Transverse colon (tissue), 4 donors: ENCODE results near the gene NPRL2. TPM values are rescaled to one million over a fixed set of nuclear protein-coding genes. Genes with fewer than 3 reads are reported as not detected.
"Not testable (repeated sequence)": the region's sequence is repeated elsewhere in the genome, so short reads cannot be mapped to it uniquely, and the experiment has no call there.

Experiments
- DNase-seq: peaks from one replicate; pipeline ENCODE4 v3.0.0-alpha.2; 2019
- H3K27ac ChIP-seq, 4 donors: fragments of 200-600 bp; sonication (generic); 2 replicates each; pipeline ENCODE4 v1.5.1; 2016 to 2018; ENCODE audit warnings: inconsistent platforms in 4 of 4
- H3K27me3 ChIP-seq: fragments of 200-600 bp; sonication (generic); 2 replicates; pipeline ENCODE4 v1.5.1; 2017; ENCODE audit warnings: inconsistent platforms
- H3K36me3 ChIP-seq, 4 donors: fragments of 200-600 bp; sonication (generic); 2 replicates each; pipeline ENCODE4 v1.5.1; 2017 to 2019; ENCODE audit warnings: inconsistent platforms in 4 of 4
- H3K4me1 ChIP-seq, 4 donors: fragments of 200-600 bp; sonication (generic); 2 replicates each; pipeline ENCODE4 v1.5.1; 2017 to 2020; ENCODE audit warnings: inconsistent platforms in 4 of 4
- H3K4me3 ChIP-seq, 4 donors: fragments of 200-600 bp; sonication (generic); 1 replicate in 1 of 4; 2 replicates in 3 of 4; pipeline versions ENCODE4 v1.5.1 to v1.6.1; 2017 to 2019; ENCODE audit warnings: inconsistent platforms in 4 of 4
- H3K9me3 ChIP-seq, 2 donors: fragments of 200-600 bp; sonication (generic); 2 replicates each; pipeline ENCODE4 v1.5.1; 2017 to 2019; ENCODE audit warnings: inconsistent platforms in 2 of 2
- CTCF ChIP-seq, 5 experiments: fragments of 200-600 bp in 3 of 5; fragments of 450-650 bp in 2 of 5; sonication (generic) in 3 of 5; IDR thresholded peaks; 1 replicate in 2 of 5; 2 replicates in 3 of 5; pipeline ENCODE4 v1.5.1; 2016 to 2017; ENCODE audit warnings: antibody characterized with exemption in 5 of 5, inconsistent platforms in 3 of 5, mild to moderate bottlenecking in 2 of 5, moderate library complexity in 1 of 5
- EP300 ChIP-seq: sonication (generic); formaldehyde crosslinking; IDR thresholded peaks from one replicate; pipeline ENCODE4 v1.6.1; 2017; ENCODE audit warnings: antibody characterized with exemption, low read depth
- POLR2A ChIP-seq: fragments of 450-650 bp; IDR thresholded peaks from one replicate; pipeline ENCODE4 v1.6.1; 2016; ENCODE audit warnings: antibody characterized with exemption, mild to moderate bottlenecking, moderate library complexity
- POLR2AphosphoS5 ChIP-seq, 3 donors: sonication (generic); formaldehyde crosslinking; IDR thresholded peaks; one replicate each; pipeline ENCODE4 v1.6.1; 2016; ENCODE audit warnings: antibody characterized with exemption in 3 of 3
- WGBS, 2 donors: methylation state at CpG; one replicate each; pipeline ENCODE4 v1.1.5; 2018; ENCODE audit warnings: low coverage in 1 of 2; 5-methylcytosine and 5-hydroxymethylcytosine counted together
- in situ Hi-C, 4 donors: fragments of 200-750 bp; cut with MboI; loops; one replicate each; pipeline versions ENCODE4 v1.15.0 to v1.15.1; 2017; ENCODE audit warnings: low sequenced_read_pairs in 3 of 4, low pct_ligation_motif_present in 1 of 4, low pct_unique_long_range_greater_than_20kb in 1 of 4
- intact Hi-C: fragments of 100-400 bp; cut with DNase I; formaldehyde crosslinking; loops from one replicate; pipeline ENCODE4 v1.15.1; 2023; ENCODE audit warnings: low total_unique reads
- total RNA-seq, 4 donors: library from RNA; depleted of rRNA; stranded (reverse); fragments of >200 nt; gene quantifications; one replicate each; pipeline ENCODE4 v1.1.0, GENCODE V29; 2016

NPRL2 gene
- total RNA-seq, 4 donors from 2014 or later: 6.0 to 29.2 (median 13.1) TPM

DNA sequence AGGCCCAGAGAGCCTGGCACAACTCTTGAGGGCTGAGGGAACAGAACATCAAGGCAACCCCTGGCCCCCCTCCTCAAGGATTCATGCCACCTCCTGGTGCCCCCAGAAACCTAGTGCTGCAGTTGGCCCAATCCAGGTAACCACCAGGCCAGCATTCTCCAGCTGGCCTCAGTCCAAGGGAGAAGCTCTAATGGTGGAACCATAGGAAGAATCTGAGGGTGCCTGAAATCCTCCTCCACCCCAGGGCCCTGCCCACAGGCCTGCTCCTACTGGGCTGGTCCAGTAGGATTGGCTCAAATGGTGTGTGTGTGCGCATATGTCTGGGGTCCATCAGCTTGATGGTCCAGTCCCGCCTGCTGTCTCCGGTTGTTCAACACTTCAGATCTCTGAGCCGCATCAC, 35.8 kb downstream of the NPRL2 start:
- no peaks in the 10 kb centered on the region for H3K27me3 ChIP-seq
- WGBS, 2 donors: 100% methylated on average over 4 of the region's 4 CpGs; no CpG with 5 or more reads in 1 of the 2 donors
- H3K4me3 ChIP-seq: no peak overlapping the region
- H3K36me3 ChIP-seq: no peaks in the 10 kb centered on the region
- in situ Hi-C loops (no loop called here), intact Hi-C loops (no loop called here)
- TF ChIP-seq CTCF (IDR thresholded peaks at IDR 0.05) (no peak), POLR2AphosphoS5 (IDR thresholded peaks at IDR 0.05) (no peak), POLR2A (no peak), EP300 (no peak)
- no peaks in the 10 kb centered on the region for H3K9me3 ChIP-seq
- DNase-seq: no peak
- H3K27ac ChIP-seq: no peak overlapping the region
- H3K4me1 ChIP-seq: peaks cover 25 to 37% (median 37%) of the 10 kb centered on the region in 4 donors

DNA sequence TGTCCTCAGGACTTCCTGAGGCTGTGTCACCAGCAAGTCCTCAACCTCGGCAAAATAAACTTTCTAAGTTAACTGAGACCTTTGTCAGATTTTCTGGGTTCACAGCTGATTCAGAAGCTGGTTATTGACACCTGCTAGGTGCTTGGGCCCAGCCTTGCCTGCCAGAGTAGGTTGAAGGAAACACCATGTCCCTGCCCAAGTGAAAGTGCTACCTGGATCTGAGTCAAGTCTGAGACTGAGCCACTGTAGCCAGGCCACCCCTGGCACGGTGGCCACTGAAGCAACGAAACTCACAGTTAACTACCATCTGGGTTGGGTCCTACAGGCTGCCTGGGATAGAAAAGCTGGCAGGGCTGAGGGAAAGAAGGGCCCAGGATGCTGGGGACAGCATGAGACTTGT, 36.2 kb downstream of the NPRL2 start:
- DNase-seq: no peak
- TF ChIP-seq CTCF (IDR thresholded peaks at IDR 0.05) (no peak), EP300 (no peak), POLR2A (no peak), POLR2AphosphoS5 (IDR thresholded peaks at IDR 0.05) (no peak)
- Histone ChIP-seq H3K36me3 (no peaks in the 10 kb centered on the region), H3K27me3 (no peaks in the 10 kb centered on the region), H3K4me3 (no peak overlapping the region), H3K4me1 (peaks cover 24 to 33% (median 32%) of the 10 kb centered on the region in 4 donors), H3K27ac (no peak overlapping the region), H3K9me3 (no peaks in the 10 kb centered on the region)
- intact Hi-C loops (no loop called here), in situ Hi-C loops (no loop called here)
- WGBS, 2 donors: 73% methylated on average over 3 of the region's 3 CpGs; no CpG with 5 or more reads in 1 of the 2 donors

GRCh38 chr3:50312041-50312440, 38.5 kb downstream of the NPRL2 start:
- intact Hi-C loops, H3K27me3 ChIP-seq, DNase-seq, H3K36me3 ChIP-seq, H3K27ac ChIP-seq, H3K4me3 ChIP-seq, in situ Hi-C loops, H3K9me3 ChIP-seq: not testable (repeated sequence)
- 92% methylated on average over 17 of the region's 32 CpGs; no CpG with 5 or more reads in 1 of the 2 donors for WGBS, 2 donors
- H3K4me1 ChIP-seq: peaks cover 9 to 11% (median 10%) of the 10 kb centered on the region in 4 donors

DNA sequence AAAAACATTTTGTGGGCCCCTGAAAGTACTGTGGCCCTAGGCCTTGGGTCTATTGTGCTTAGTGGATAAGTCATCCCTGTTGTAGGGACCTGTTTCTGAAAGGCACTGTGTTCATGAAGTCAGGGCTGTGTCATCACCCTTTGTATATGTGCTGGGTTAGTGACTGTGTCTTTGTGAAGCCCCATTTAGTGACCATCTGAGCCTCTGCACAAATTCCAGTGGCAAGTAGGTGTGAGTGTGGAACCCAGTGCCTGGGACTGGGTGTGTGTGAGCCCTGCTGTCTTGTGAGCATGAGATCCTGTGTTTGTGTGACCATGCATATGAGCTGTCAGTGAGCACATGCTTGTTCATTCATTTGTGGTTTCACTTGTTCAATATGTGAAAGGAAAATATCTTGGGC, 46.0 kb downstream of the NPRL2 start:
- in situ Hi-C loops: no loop called here
- Histone ChIP-seq H3K4me3 (no peak overlapping the region), H3K27ac (no peak overlapping the region)

More for the DNA sequence above, 46.0 kb downstream of the NPRL2 start:
- no peaks in the 10 kb centered on the region for H3K9me3 ChIP-seq
- no peak for DNase-seq
- peaks cover 7 to 24% (median 23%) of the 10 kb centered on the region in 4 donors for H3K4me1 ChIP-seq
- intact Hi-C loops: no loop called here
- no peaks in the 10 kb centered on the region for H3K27me3 ChIP-seq
- H3K36me3 ChIP-seq: no peaks in the 10 kb centered on the region
- TF ChIP-seq CTCF (IDR thresholded peaks at IDR 0.05): no peak
- TF ChIP-seq POLR2AphosphoS5 (IDR thresholded peaks at IDR 0.05): no peak
- no peak for TF ChIP-seq EP300
